Ovary (tissue), 3 donors: ENCODE results near the gene C1R.

Experiments
- CTCF ChIP-seq, 3 donors: fragments of 450-650 bp in 2 of 3; fragments of 200-600 bp in 1 of 3; IDR thresholded peaks; one replicate each; pipeline versions ENCODE4 v1.5.1 to v1.8.0; 2016 to 2022; ENCODE audit warnings: antibody characterized with exemption in 3 of 3, mild to moderate bottlenecking in 1 of 3
- POLR2A ChIP-seq: fragments of 450-650 bp; IDR thresholded peaks from one replicate; pipeline ENCODE4 v1.6.1; 2017; ENCODE audit warnings: antibody characterized with exemption, mild to moderate bottlenecking, moderate library complexity
- donor health status: DM: no; HTN: no; CAD: no.

GRCh38 chr12:7106082-7106481 is 13.8 kb upstream of the C1R start:
- TF ChIP-seq POLR2A (no peak), CTCF (IDR thresholded peaks at IDR 0.05) (no peak)
